Forelimb muscle (tissue), 1 donor: ENCODE results near the gene HDAC4. TPM values are rescaled to one million over a fixed set of nuclear protein-coding genes. Genes with fewer than 3 reads are reported as not detected.
"Not testable (repeated sequence)": the region's sequence is repeated elsewhere in the genome, so short reads cannot be mapped to it uniquely, and the experiment has no call there.

Source experiments
- DNase-seq: peaks from one replicate; pipeline ENCODE4 v3.0.0-alpha.2; 2013; ENCODE audit warnings: low read depth
- polyA plus RNA-seq: library from polyadenylated mRNA; unstranded; fragments of 120-200 nt; gene quantifications from one replicate; pipeline ENCODE4 v1.2.1, GENCODE V29; 2013; ENCODE audit not compliant: insufficient read length

The HDAC4 gene
- polyA plus RNA-seq, 1 donor, result 12.6 TPM

DNA sequence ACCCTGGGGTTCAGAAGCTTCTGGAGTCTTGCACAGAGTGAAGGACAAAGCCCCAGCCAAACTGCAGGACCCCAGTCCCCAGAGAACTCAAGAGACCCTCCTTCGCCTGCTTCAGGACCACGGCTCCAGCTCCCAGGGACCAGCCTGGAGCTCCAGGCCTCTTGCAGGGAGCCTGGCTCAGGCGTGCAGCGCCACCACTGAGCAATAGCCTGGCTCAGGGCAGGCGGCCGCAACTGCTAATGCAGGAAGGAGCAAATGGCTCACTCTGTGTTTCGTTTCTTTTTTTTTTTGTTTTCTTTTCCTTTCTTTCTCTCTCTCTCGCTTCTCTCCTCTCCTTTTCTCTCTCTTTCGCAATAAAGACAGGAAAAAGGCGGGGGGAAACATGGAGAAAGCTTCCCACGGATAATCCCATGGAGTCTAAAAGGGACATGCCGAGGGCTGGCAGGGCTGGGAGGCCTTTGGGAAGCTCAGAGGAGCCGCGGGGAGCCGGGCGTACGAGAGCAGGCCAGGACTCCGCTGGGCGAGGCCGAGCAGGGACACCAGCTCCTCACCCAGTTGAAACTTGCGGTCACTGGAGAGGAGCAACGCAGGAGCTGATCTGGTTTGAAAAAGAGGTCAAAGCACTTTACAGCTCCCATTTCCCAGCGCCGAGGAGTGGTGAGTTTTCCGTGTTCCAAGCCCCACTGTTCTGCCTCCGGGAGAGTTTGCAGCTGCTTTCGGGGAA is 308.1 kb downstream of the HDAC4 start:
- DNase-seq, result no peak

DNA sequence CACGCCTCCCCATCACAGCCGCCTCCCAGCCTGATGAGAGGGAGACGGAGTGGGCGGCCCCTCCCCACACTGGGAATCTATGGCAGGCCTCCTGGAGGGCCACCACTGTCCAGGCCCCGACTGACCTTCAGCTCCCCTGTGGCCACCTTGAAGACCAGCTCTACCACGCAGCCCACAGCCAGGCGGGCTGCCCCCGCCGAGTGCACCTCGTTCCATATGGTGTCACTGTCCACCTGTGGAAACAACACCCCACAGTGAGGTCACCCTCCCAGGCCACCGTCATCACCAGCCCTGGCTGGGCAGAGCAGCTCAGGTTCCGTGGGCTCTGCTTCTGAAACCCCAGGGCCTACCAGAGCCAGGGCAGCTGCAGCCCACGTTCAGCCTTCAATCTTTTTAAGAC is 310.9 kb downstream of the HDAC4 start:
- no peak for DNase-seq

DNA sequence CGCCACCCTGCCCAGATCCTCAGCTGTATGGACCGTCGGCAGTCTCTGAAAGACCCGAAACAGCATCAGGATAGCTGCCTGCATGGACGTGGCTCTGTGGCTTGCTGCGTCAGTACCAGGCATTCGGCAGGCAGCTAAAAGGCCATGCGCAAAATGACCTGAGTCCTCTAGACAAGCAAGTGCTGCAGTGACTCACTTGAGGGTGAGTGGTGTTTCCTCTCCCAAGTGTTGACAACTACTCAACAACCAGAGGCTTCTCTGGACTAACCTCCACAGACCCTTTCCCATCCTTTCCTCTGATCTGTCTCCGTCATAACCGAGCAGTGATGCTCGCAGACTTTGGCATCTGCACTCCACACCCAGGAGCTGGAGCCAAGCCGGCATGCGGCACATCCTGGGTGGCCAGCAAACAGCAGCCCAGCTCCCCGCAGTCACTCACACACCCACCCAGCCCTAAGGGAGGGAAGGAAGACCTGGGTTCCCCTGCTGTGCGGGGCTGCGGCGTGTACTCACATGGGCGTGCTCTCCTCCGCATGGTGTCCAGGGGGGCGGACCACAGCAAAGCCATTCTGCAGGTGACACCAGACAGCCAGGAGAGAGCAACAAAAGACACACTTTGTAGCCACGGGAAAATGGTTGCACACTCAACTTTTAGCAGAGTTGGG is 313.6 kb downstream of the HDAC4 start:
- DNase-seq, result no peak

DNA sequence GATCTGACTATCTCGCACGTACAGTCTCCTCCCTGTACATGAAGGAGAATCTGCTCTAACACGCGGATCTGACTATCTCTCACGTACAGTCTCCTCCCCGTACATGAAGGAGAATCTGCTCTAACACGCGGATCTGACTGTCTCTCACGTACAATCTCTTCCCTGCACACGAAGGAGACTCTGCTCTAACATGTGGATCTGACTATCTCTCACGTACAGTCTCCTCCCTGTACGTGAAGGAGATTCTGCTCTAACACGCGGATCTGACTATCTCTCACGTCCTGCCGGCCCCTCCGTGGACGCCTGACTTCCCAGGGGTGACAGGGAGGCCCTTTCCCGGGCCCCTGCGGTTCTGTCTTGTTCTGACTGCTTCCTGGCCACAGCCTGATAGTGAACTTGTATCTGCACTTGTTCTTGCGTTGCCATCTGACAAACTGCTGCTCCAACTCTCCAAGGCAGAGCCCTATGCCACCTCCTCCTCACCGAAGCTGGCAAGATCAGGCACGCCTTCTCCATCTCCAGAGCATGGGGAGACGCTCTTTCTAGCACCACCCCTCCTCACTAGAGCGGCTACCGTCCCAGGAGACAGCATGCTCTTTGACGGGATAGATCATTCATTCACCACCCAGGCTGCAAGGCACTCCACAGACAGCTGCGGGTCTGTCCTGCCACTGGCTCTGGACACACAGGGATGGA is 314.3 kb downstream of the HDAC4 start:
- no peak for DNase-seq

DNA sequence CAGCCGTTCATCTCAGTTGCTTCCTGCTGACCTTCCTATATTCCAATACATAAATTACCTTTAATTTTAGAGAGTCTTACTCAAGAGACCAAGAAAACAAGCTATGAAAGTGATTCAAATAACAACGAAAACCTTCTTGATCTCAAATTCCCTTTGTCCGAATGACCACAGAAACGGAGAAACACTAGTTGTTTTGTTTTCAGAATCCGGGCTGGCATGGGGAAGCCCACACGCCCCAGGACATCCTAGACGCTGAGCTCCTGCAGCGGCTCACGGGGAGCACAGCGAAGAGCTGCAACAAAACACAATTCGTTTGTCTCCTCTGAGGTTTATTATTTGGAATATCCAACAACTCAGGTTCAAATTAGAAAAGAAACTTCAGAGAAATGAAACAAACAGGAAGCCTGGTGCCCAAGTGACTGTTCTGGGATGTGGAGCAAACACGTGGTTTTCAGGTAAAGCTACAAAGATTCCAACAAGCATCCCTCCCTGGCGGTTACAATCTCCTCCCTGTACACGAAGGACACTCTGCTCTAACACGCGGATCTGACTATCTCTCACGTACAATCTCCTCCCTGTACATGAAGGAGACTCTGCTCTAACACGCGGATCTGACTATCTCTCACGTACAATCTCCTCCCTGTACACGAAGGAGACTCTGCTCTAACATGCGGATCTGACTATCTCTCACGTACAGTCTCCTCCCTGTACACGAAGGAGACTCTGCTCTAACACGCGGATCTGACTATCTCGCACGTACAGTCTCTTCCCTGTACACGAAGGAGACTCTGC is 315.4 kb downstream of the HDAC4 start:
- no peak for DNase-seq

DNA sequence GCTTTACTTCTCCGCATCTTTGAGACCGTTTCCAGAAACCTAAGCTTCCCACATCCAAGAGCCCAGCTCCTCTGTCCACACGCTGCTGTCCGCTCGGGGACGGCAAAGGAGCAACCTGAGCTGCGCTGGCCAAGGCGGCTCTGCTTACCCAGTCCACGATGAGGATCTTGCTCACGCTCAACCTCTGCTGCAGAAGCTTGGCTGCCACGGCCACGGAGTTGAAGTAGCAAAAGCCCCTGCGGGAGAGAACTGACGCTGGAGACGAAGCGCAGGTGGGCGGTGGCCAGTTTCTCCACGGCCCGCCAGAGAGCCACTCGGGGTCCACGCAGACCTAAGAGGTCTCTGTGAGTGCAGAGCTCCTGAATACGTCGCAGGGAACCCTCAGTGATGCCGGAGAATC is 316.8 kb downstream of the HDAC4 start:
- no peak for DNase-seq

DNA sequence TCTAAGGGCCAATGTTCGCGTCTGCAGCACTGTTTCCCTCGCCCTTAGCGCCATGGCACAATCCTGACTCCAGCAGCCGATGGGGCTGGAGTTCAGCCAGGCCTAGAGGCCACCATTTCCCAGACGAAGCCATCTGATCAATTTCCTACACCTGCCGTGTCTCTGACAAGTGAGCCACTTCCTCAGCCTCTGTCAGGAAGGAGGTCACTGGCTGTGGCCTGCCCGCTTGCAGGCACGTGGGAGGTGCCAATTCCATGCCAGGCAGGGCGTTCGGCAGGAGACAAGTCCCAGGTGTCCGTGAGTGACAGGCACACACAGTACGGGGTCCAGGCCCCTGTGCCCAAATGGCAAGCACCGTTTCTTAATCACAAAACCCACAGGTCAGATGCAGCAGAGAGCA is 318.4 kb downstream of the HDAC4 start:
- no peak for DNase-seq

DNA sequence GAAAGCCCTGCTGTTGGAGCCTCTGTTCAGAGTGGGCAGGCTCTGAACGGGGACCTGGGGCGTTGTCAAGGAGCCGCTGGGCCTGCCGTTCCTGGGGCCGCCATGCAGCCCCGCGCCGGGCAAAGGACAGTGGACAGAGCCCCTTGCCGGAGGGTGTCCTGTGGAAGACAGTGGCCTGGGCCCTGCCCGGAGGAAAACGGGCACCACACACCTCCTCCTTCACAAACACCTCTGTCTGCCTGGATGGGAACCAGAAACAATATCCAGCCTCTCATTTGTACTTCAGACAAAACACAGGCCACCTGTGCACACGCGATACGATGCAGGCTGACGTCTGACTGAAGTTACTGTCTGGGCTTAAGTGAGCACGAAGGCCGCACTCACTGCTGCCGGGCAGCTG is 319.2 kb downstream of the HDAC4 start:
- no peak for DNase-seq

DNA sequence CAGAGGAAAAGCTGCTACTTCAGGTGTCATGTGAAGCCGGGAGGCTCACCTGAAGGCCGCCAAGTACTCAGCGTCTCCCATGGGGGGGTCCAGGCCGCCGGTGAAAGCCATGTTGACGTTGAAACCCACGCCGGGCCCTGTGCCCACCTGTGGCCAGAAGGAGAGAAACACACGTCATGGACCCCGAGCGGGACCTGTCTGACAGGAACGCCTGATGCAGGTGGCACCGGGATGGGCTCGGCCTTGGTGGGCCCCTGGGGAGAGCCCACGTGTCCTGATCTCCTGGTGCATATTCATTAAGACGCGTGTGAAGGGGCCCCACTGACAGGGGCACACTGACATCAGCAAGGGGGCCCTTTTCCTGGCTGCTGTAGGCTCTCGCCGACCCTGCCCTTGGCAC is 319.8 kb downstream of the HDAC4 start:
- DNase-seq, result no peak

DNA sequence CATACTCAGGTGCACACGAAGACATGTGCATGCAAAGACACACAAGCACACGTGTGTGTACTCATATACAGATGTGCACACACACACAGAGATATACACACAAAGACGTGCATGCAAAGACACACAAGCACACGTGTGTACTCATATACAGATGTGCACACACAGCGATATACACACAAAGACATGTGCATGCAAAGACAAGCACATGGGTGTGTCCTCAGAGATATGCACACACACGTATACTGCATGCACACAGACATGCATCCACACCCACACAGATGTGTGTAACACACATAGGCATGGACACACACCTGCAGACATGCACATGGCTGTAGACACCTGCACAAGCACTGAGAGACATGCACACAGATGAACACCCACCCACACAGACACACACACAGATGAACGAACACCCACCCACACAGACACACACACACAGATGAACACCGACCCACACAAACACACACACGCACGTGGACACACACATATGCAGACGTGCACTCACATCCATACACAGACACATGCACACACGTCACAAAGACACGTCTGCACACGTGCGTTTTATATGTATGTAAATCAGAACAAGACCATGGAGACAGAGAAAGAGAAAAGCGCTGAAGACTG is 321.0 kb downstream of the HDAC4 start:
- DNase-seq, result no peak

DNA sequence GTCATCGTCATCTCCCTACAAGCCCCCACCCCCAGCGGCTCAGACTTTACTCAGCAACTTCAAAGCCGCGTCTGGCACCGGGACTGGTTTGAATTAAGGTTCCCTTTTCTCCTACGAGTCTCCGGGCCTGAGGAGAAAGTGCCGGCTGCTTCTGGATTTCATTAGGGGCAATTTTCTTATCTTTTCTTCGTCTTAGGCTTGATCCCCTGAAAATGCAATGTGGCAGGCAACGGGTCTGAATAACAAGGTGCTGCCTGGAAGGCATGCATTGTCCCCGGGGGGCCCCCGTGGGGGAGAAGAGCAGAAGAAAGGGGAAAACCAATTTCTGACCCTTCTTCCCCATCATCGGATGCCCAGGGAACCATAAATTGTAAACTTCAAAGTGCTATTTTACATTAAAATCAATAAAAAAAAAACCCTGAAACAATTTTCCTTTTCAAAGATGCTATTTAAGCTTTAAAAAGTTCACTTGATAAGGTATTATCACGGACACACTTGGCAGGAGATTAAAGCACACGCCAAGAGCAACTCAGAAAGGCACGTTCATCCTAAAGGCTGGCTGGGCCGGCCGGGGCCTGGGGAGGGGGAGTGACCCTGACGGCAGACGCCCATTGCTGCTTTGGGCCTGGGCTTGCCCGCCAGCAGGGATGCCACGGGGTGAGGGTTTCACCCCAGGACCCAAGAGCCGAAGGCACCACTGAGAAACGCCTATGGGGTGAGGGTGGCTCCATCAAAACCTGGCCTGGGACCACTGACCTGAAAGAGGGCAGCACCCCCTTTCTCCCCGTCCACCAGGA is 322.5 kb downstream of the HDAC4 start:
- DNase-seq, result no peak

DNA sequence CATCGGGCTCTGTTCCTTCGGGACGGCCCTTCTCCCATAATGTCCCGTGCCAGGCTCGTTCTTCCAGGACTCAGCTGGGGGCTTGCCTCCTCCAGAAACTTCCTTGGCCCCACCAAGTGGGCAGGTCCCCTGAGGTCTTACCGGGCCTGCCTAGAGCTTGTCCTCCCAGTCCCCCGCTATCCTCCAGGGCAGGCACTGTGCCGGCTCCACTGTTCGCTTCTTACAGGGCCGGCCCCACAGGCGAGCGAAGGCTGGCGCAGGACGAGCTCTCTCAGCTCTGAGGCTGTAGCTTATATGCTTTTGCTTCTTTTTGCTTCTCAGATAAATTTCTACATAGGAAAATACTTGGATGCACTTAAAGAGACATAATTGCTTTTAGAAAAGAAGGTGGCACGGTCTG is 323.6 kb downstream of the HDAC4 start:
- no peak for DNase-seq

DNA sequence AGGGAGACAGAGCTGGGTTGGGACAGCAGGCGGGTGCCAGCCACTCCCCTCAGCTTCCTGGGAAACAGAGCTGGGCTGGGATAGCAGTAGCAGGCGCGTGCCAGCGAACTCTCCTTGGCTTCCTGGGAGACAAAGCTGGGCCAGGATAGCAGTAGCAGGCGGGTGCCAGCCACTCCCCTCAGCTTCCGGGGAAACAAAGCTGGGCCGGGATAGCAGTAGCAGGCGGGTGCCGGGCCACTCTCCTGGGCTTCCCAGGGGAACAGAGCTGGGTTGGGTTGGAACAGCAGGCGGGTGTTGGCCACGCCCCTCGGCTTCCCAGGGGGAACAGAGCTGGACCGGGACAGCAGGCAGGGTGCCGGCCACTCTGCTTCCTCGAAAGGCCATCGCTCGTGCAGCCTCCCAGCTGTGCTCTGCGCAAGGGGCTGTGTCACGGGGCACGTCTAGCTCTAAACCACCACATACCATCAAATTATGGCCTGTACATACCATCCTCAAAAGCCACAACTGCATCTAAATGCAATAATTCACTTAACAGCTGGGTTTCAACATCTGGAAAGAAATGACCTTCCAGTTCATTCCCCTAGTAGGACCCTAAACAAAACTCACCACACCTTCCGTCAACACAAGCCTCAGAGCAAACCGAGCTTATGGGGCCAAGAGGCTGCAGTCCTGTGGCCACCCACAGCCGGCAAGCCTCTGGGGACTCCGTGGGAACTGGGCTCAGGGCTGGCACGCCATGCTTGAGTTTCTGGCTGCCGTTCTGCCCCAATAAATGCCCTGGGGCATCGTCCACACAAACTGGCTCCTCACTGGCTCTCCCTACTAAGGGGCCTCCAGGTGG is 324.7 kb downstream of the HDAC4 start:
- DNase-seq, result no peak

DNA sequence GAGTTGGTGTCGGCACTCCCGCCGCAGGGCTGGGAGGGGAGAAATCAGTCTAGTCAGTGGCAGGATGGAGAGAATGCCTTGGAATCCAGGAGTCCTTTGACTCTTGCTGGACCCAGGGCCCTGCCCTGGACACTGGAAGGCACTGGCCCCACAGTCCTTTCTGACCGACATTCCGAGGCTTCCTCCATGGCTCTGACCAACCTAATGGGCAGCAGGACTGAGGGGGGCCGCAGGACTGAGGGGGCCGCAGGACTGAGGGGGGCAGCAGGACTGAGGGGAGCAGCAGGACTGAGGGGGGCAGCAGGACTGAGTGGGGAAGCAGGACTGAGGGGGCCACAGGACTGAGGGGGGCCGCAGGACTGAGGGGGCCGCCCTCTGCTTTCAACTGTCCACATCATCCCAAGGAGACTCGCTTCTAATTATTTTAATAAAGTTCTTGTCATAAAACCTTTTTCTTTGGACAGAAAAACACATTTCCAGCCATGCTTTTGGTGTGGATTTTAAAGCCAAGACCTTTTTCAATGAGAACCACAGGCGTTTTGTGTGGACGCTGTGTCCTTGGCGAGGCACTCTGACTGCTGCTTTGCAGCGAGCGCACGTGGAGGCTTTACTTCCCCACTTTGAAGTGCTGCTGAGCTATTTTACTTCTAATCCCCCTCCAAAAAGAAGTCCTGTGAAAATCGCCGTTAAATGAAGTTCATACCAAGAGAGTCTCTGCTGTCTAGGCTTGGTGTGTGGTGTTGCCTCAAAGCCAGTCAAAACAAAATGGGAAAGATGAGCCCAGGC is 326.9 kb downstream of the HDAC4 start:
- DNase-seq, result no peak

DNA sequence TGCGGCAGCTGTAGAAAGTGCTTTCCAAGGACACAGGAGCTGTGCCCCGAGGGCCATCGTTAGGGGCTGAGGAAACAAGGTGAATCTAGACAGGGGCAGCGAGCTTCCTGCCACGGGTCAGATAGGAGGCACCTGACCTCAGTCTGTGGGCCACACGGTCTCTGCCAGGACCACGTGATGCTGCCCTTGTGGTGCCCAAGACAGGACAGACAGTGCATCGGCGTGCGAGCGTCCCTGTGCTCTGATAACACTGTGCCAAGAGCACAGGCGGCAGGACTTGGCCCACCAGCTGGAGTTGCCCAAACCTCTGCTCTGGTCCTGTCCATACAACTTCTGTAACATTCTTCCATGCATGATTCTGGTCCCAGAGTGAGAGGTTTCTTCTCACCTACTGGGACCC is 327.6 kb downstream of the HDAC4 start:
- no peak for DNase-seq

DNA sequence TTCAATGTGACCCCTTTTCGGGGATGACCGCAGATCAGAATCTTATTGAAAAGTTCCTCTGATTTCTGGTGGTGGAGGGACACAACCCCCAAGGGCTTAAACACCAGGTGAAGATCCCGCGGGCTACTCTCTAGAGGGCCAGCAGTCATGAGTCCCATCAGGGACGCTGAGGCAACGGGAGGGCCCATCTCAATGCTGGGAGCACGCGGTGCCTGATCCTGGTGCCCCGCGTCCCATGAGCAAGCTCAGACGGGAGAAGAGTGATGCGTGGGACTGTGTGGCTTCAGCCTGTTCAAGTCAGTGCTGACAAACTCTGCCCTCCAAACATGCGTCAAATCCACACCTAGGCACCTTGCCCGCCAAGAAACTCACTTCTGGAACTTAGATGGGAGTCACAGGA is 328.0 kb downstream of the HDAC4 start:
- DNase-seq, result no peak

DNA sequence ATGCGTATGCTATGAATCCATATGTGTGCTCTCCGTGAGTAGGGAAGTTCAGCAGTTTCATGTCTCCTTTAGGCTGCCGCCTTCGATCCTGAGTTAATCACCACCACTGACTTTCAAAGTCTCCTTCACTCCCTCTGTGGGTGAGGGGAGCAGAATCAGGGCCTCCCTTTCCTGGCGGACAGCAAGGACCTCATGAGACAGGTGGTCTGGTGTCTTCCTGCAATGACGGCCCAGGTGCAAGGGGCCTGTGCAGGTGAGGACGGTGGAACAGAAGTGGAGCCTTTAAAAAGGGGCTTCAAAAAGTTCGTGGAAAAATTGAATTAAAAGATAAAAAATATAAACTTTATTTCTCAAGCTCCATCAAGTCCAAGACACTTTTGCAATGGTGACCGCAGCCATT is 330.4 kb downstream of the HDAC4 start:
- no peak for DNase-seq

DNA sequence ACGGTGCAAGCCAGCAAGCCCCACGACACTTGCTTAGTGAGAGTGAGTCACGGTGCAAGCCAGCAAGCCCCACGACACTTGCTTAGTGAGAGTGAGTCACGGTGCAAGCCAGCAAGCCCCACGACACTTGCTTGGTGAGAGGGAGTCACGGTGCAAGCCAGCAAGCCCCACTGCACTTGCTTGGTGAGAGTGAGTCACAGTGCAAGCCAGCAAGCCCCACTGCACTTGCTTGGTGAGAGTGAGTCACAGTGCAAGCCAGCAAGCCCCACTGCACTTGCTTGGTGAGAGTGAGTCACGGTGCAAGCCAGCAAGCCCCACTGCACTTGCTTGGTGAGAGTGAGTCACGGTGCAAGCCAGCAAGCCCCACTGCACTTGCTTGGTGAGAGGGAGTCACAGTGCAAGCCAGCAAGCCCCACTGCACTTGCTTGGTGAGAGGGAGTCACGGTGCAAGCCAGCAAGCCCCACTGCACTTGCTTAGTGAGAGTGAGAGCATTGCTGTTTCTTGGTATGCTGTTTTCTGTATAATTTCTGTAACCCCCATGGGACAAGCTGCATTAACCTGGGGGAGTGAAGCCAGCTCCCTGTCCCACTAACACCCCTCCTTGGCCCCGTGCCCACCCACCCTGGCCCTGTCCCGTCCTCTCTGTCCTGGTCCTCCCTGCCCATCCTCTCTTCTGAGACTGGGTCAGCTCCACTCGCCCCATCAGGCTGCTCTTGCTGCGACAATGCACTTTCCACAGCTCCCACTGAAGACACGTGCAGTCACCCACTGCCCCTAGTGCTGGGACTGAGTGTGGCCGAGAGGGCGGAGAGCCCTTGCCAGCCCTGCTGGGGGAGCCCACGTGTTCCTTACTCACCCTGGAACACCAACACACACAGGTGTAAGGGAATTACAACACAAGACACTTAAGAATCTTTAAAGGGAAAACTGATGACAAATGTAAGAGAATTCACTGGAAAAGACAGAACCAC is 331.2 kb downstream of the HDAC4 start:
- not testable (repeated sequence) for DNase-seq
